ENCODE data around the gene CCDC91. TPM values are rescaled to one million over a fixed set of nuclear protein-coding genes. Genes with fewer than 3 reads are reported as not detected.

The CCDC91 gene
- total RNA-seq, 4 donors from 2014 or later: 19.0 to 38.1 (median 23.1) TPM

GRCh38 chr12:28340261-28341045 lies 150.2 kb downstream of the CCDC91 start:
- 69% methylated on average over 4 of the region's 4 CpGs for WGBS

GRCh38 chr12:28343713-28344112 lies 153.5 kb downstream of the CCDC91 start:
- Histone ChIP-seq H3K9me3 (no peaks in the 10 kb centered on the region), H3K4me1 (no peaks in the 10 kb centered on the region), H3K27me3 (no peaks in the 10 kb centered on the region), H3K36me3 (peaks cover 5% of the 10 kb centered on the region), H3K27ac (no peak overlapping the region), H3K4me3 (no peak overlapping the region)
- no peak for DNase-seq (ENCODE audit: low spot score in 2 of 2)
- TF ChIP-seq EP300 (IDR thresholded peaks at IDR 0.05) (no peak), POLR2A (IDR thresholded peaks at IDR 0.05) (no peak), POLR2AphosphoS5 (IDR thresholded peaks at IDR 0.05) (no peak), CTCF (IDR thresholded peaks at IDR 0.05) (no peak)
- 70% methylated on average over 1 of the region's 1 CpG for WGBS

More at GRCh38 chr12:28340261-28341045, 150.2 kb downstream of the CCDC91 start:
- no peaks in the 10 kb centered on the region for H3K27me3 ChIP-seq
- TF ChIP-seq POLR2AphosphoS5 (IDR thresholded peaks at IDR 0.05) (no peak), EP300 (IDR thresholded peaks at IDR 0.05) (no peak), CTCF (IDR thresholded peaks at IDR 0.05) (no peak), POLR2A (IDR thresholded peaks at IDR 0.05) (no peak)
- DNase-seq (ENCODE audit: low spot score in 2 of 2): no peak
- no peak overlapping the region for H3K4me3 ChIP-seq
- H3K4me1 ChIP-seq: no peaks in the 10 kb centered on the region
- H3K36me3 ChIP-seq: no peaks in the 10 kb centered on the region
- no peaks in the 10 kb centered on the region for H3K9me3 ChIP-seq
- H3K27ac ChIP-seq: no peak overlapping the region

- H3K9me3 ChIP-seq: no peaks in the 10 kb centered on the region
- no peak overlapping the region for H3K4me3 ChIP-seq
- H3K36me3 ChIP-seq: peaks cover 5% of the 10 kb centered on the region
- no peak overlapping the region for H3K27ac ChIP-seq
- TF ChIP-seq EP300 (IDR thresholded peaks at IDR 0.05) (no peak), POLR2AphosphoS5 (IDR thresholded peaks at IDR 0.05) (no peak), CTCF (IDR thresholded peaks at IDR 0.05) (no peak), POLR2A (IDR thresholded peaks at IDR 0.05) (no peak)
- no peak for DNase-seq (ENCODE audit: low spot score in 2 of 2)
- no peaks in the 10 kb centered on the region for H3K4me1 ChIP-seq
- 100% methylated on average over 2 of the region's 2 CpGs for WGBS
- no peaks in the 10 kb centered on the region for H3K27me3 ChIP-seq
These were observed 156.3 kb downstream of the CCDC91 start for GRCh38 chr12:28346567-28346966.

- no peaks in the 10 kb centered on the region for H3K4me1 ChIP-seq
- 92% methylated on average over 2 of the region's 2 CpGs for WGBS
These were observed 158.9 kb downstream of the CCDC91 start for GRCh38 chr12:28349196-28349595.

More at GRCh38 chr12:28349196-28349595, 158.9 kb downstream of the CCDC91 start:
- no peaks in the 10 kb centered on the region for H3K27me3 ChIP-seq
- no peak for DNase-seq (ENCODE audit: low spot score in 2 of 2)
- no peaks in the 10 kb centered on the region for H3K9me3 ChIP-seq
- no peak overlapping the region for H3K4me3 ChIP-seq
- peaks cover 5% of the 10 kb centered on the region for H3K36me3 ChIP-seq
- no peak for TF ChIP-seq CTCF (IDR thresholded peaks at IDR 0.05)
- no peak for TF ChIP-seq POLR2A (IDR thresholded peaks at IDR 0.05)
- no peak for TF ChIP-seq EP300 (IDR thresholded peaks at IDR 0.05)
- no peak for TF ChIP-seq POLR2AphosphoS5 (IDR thresholded peaks at IDR 0.05)
- no peak overlapping the region for H3K27ac ChIP-seq

Data from suprapubic skin (tissue), 4 donors.